Caco-2 (cell line): Measurements from ENCODE around the gene MAD2L2. TPM values are rescaled to one million over a fixed set of nuclear protein-coding genes. Genes with fewer than 3 reads are reported as not detected.

ENCODE experiments used
- Bru-seq: library from RNA; stranded (reverse); fragments of 400-500 nt; gene quantifications from one replicate; lab custom pipeline; 2021; lab: Mats Ljungman, UMichigan
- BruChase-seq, 2 experiments: library from RNA; stranded (reverse); fragments of 400-500 nt; gene quantifications; one replicate each; lab custom pipeline; 2021; lab: Mats Ljungman, UMichigan
- BruUV-seq: library from RNA; stranded (reverse); fragments of 400-500 nt; replicated peaks from 2 replicates; lab custom pipeline; 2021; lab: Mats Ljungman, UMichigan
- CTCF ChIA-PET: fragments of 300-600 bp; sonication (Branson Sonifier 250); formaldehyde crosslinking; loops from one replicate; lab custom pipeline; 2022; ENCODE audit warnings: antibody characterized with exemption; lab: Charles Lee
- POLR2A ChIA-PET: fragments of 300-600 bp; sonication (Branson Sonifier 250); formaldehyde crosslinking; loops from one replicate; lab custom pipeline; 2022; ENCODE audit warnings: antibody characterized with exemption; lab: Charles Lee
- DNase-seq, 2 experiments: peaks; one replicate each; pipeline versions ENCODE4 v3.0.0 to v3.0.0-alpha.2; 2020 to 2022
- H3K27me3 ChIP-seq: replicated peaks from 2 replicates; pipeline ENCODE4 v1.6.0; 2011; ENCODE audit warnings: low read length; ENCODE audit not compliant: control insufficient read depth, insufficient read depth
- H3K36me3 ChIP-seq: 2 replicates; pipeline ENCODE4 v1.5.1; 2011; ENCODE audit warnings: low read length; ENCODE audit not compliant: control insufficient read depth, insufficient read depth
- H3K4me1 ChIP-seq: fragments of 250-450 bp; sonication (Bioruptor Pico); 2 replicates; pipeline ENCODE4 v1.5.1; 2020; ENCODE audit warnings: mild to moderate bottlenecking
- H3K4me3 ChIP-seq: 2 replicates; pipeline ENCODE4 v1.5.1; 2011; ENCODE audit warnings: low read depth, mild to moderate bottlenecking, control low read depth, low read length
- H3K9me3 ChIP-seq: fragments of 250-450 bp; sonication (Bioruptor Pico); 2 replicates; pipeline ENCODE4 v1.5.1; 2020; ENCODE audit warnings: mild to moderate bottlenecking, moderate library complexity
- H3K27ac Mint-ChIP-seq: one replicate; pipeline ENCODE4 v1.8.0; 2022; ENCODE audit warnings: mixed read lengths; ENCODE audit not compliant: unreplicated experiment
- H3K27me3 Mint-ChIP-seq: one replicate; pipeline ENCODE4 v1.8.0; 2022; ENCODE audit warnings: mixed read lengths; ENCODE audit not compliant: insufficient read depth, unreplicated experiment
- H3K36me3 Mint-ChIP-seq: one replicate; pipeline ENCODE4 v1.8.0; 2022; ENCODE audit warnings: mild to moderate bottlenecking, mixed read lengths; ENCODE audit not compliant: insufficient read depth, unreplicated experiment
- H3K4me1 Mint-ChIP-seq: one replicate; pipeline ENCODE4 v1.8.0; 2022; ENCODE audit warnings: low read depth, mixed read lengths; ENCODE audit not compliant: unreplicated experiment
- H3K4me3 Mint-ChIP-seq: one replicate; pipeline ENCODE4 v1.8.0; 2022; ENCODE audit warnings: mild to moderate bottlenecking, moderate library complexity, mixed read lengths; ENCODE audit not compliant: unreplicated experiment
- H3K9me3 Mint-ChIP-seq: one replicate; pipeline ENCODE4 v1.8.0; 2022; ENCODE audit warnings: mixed read lengths; ENCODE audit not compliant: unreplicated experiment
- CTCF ChIP-seq, 2 experiments: fragments of 200-600 bp in 1 of 2; IDR thresholded peaks; 1 replicate in 1 of 2; 2 replicates in 1 of 2; pipeline versions ENCODE4 v1.5.1 to v1.8.0; 2011 to 2022; ENCODE audit warnings: antibody characterized with exemption in 1 of 2, control low read depth in 1 of 2, inconsistent platforms in 1 of 2, low read depth in 1 of 2, low read length in 1 of 2, mild to moderate bottlenecking in 1 of 2, moderate library complexity in 1 of 2; ENCODE audit not compliant: insufficient read depth in 1 of 2, severe bottlenecking in 1 of 2, unreplicated experiment in 1 of 2
- intact Hi-C: fragments of 100-400 bp; cut with micrococcal nuclease; formaldehyde crosslinking; loops from one replicate; pipeline ENCODE4 v1.10.0; 2022; ENCODE audit not compliant: unreplicated experiment
- long read RNA-seq: library from polyadenylated mRNA; stranded (forward); transcript quantifications from one replicate; pipeline ENCODE4 v2.0.0, GENCODE V29; 2022
- total RNA-seq: library from RNA; stranded (reverse); gene quantifications from 2 replicates; pipeline ENCODE4 v1.2.3, GENCODE V29; 2022

MAD2L2 gene
- 45.2 and 49.9 TPM in 2 replicates for total RNA-seq
- percentile 41 among the genes with signal in this experiment for Bru-seq, nascent RNA
- percentile 48 among the genes with signal in this experiment for BruChase-seq, experiment 1, labeled RNA remaining after a 2-hour chase
- percentile 61 among the genes with signal in this experiment for BruChase-seq, experiment 2, labeled RNA remaining after a 6-hour chase
- long read RNA-seq, transcript MAD2L2-207 (9 exons, 1,118 nt): major isoform, 92 of 104 reads
- long read RNA-seq, partial matches to known transcripts: 2 of 104 reads
- long read RNA-seq, other reads (novel, unspliced or antisense): 7 of 104 reads

- TF ChIP-seq CTCF (IDR thresholded peaks at IDR 0.05; ENCODE audit: insufficient read depth in 1 of 2, low read depth in 1 of 2, low read length in 1 of 2, severe bottlenecking in 1 of 2, unreplicated experiment in 1 of 2): no peak
- H3K27me3 Mint-ChIP-seq: no peaks in the 10 kb centered on the region
- no peaks in the 10 kb centered on the region for H3K9me3 Mint-ChIP-seq
- no peaks in the 10 kb centered on the region for H3K4me1 Mint-ChIP-seq
- POLR2A ChIA-PET: no interaction called here
- intact Hi-C loops: no loop called here
- H3K27ac Mint-ChIP-seq: peak within 1 kb of the TSS; percentile 70
- Histone ChIP-seq H3K4me1 (no peaks in the 10 kb centered on the region), H3K27me3 (peaks cover 1% of the 10 kb centered on the region; the same call in 1 of the 2 replicates), H3K9me3 (no peaks in the 10 kb centered on the region), H3K4me3 (peak within 1 kb of the TSS; percentile 71), H3K36me3 (no peaks in the 10 kb centered on the region)
- CTCF ChIA-PET: interaction anchor here (0.7 to 1.1 kb wide), 3 partner anchors 14 to 55 kb away, joined by 3 to 4 read pairs (median 4); partner anchors contain the start of genes AGTRAP and FBXO6
- DNase-seq: peak; percentile 76 to 87
- BruUV-seq: no TSS peak
- H3K4me3 Mint-ChIP-seq: peak within 1 kb of the TSS; percentile 83
- H3K36me3 Mint-ChIP-seq: peaks cover 7% of the 10 kb centered on the region
Observed at GRCh38 chr1:11681071-11681771, at the start of gene MAD2L2. Gene MAD2L2 (minus strand): TSS chr1:11681148. CDS start chr1:11680601, 547 bp downstream.

GRCh38 chr1:11730429-11730891 is 49.5 kb upstream of the MAD2L2 start:
- H3K36me3 ChIP-seq: no peaks in the 10 kb centered on the region
- no TSS peak for BruUV-seq
- H3K4me1 ChIP-seq: no peaks in the 10 kb centered on the region
- no peaks in the 10 kb centered on the region for H3K9me3 ChIP-seq
- intact Hi-C loops: loop anchor here (10.0 kb wide), 1 partner anchor 74 kb away; the partner anchor contains the start of genes CLCN6 and MTHFR
- Mint-ChIP-seq H3K27ac (no peak overlapping the region), H3K4me3 (no peak overlapping the region), H3K9me3 (no peaks in the 10 kb centered on the region), H3K4me1 (no peaks in the 10 kb centered on the region), H3K36me3 (no peaks in the 10 kb centered on the region), H3K27me3 (no peaks in the 10 kb centered on the region)
- CTCF ChIA-PET: no interaction called here
- no peaks in the 10 kb centered on the region for H3K27me3 ChIP-seq
- DNase-seq: no peak
- H3K4me3 ChIP-seq: no peak overlapping the region
- POLR2A ChIA-PET: no interaction called here
- TF ChIP-seq CTCF (IDR thresholded peaks at IDR 0.05; ENCODE audit: insufficient read depth in 1 of 2, low read depth in 1 of 2, low read length in 1 of 2, severe bottlenecking in 1 of 2, unreplicated experiment in 1 of 2): no peak
